ENCODE data around the gene SMPD2. TPM values are rescaled to one million over a fixed set of nuclear protein-coding genes. Genes with fewer than 3 reads are reported as not detected.

The SMPD2 gene, protein sequence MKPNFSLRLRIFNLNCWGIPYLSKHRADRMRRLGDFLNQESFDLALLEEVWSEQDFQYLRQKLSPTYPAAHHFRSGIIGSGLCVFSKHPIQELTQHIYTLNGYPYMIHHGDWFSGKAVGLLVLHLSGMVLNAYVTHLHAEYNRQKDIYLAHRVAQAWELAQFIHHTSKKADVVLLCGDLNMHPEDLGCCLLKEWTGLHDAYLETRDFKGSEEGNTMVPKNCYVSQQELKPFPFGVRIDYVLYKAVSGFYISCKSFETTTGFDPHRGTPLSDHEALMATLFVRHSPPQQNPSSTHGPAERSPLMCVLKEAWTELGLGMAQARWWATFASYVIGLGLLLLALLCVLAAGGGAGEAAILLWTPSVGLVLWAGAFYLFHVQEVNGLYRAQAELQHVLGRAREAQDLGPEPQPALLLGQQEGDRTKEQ
- total RNA-seq: 16.1 and 20.7 TPM in 2 replicates

DNA sequence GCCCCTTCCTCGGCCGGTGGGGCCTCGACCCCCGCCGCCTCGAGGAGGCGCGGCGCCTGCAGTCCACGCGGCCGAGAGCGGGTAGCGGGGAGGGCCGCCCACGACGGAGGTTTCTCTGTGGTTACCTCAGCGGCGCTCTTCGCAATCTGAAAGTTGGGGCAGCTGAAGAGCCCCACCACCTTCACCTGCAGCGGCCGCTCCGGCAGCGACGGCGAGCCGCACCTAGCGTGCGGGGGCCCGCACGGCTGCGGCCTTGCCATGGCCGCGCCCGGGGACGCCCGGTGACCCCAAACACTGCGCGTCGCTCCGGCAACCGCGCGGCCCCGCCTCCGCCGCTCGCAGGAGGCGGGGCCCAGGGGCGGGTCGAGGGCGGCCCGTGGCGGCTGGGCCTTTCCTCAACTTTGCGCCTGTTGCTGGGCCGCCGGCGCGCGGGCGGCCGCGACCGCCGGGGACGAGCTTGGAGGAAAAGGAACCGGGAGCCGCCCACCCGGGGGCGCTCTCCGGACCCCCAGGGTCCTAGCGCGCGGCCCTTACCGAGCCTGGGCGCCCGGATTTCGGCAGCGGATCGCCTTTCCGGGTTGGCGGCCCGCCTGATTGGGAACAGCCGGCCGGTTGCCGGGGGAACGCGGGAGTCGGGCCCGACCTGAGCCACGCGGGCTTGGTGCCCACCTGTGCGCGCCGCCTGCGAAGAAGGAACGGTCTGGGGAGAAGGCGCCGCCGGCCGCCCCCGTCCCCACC is at the start of gene SMPD2, which contains the start of gene PPIL6:
Gene SMPD2, plus strand, starts transcription at position 394 of the 738 bp plus-strand sequence. CDS start 398 bp downstream, outside the sequence.
Gene PPIL6, minus strand, starts transcription at position 298 of the 738 bp plus-strand sequence. Its CDS starts 38 bp downstream, at position 260.

DNA sequence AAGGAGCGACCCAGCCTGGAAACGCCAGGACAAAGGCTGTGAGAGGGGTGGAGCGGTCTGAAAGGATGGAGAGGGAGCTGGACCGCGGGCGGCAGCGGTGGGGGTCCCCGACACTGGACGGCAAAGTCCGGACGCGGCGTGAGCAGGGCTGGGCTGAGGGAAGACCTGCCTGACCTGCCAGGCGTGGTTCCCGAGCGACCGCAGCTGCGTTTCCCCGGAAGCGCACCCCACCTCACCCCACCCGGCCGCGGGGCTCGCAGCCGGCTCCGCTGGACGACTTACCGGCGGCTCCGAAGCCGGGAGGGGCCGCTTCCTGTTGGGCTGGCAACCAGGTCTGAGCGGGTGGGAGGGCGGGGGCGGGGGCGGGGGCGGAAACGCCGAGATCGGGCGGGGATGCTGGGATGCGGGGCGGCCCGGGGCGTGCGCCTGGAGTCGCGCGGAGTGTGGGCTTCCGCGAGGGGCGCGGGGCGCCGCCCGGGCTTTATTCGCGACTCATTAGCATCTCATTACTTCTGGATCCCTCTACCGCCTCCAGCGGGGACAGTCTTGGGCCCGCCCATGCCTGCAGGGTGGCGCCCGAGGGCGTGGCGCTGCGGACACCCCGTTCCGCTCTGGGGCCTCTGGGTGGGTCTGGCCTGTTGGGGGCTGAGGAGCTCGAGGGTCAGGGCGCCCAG is 15.1 kb downstream of the SMPD2 start, which contains the start of gene MICAL1:
Gene MICAL1, minus strand, starts transcription at position 336 of the 674 bp plus-strand sequence. CDS start 1,576 bp downstream, outside the sequence.

DNA sequence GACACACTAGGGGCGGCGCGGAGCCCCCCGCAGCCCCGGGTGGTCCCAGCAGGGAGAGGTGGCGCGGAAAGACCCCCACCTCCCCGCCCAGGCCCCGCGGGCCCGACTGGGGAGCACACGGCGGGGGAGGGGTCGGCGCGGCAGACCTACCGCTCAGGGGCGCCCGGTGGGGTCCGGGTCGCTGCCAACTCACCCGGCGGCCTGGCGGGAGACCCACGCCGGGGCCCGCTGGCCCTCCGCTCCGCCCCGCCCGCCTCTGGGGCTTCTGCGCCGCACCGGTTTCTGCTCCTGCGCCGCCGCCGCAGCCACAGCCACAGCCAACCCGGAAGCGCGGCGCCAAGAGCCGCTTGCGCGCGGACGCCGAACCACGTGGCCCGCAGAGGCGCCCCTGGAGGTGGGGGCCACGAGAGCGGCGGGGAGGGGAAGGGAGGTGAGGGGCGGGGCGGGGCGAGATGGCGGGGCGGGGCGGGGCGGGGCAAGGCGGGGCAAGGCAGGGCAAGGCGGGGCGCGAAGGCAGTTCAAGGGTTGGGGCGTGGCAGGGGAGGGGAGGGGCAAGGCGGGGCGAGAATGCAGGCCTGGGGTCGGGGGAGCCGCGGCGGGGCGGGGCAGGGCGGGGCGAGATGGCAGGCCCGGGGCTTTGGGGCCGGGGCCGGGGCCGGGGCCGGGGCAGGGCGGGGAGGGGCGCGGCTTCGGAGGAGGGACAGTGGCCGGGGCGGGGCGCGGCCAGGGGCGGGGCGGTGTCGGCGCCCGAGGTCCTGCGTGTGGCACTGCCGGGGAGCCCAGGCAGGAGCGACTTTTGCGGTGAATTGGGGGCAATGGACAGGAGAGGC is 42.6 kb downstream of the SMPD2 start, which contains the start of gene ZBTB24:
Gene ZBTB24, minus strand, starts transcription at position 315 of the 830 bp plus-strand sequence. CDS start 1,193 bp downstream, outside the sequence.

Other genes starting within 250 kb of the SMPD2 start
- 68.8 and 89.6 TPM in 2 replicates for gene CD164, start 58.3 kb upstream of the SMPD2 start, total RNA-seq
- 2.5 and 3.4 TPM in 2 replicates for gene PPIL6, start 96 bp upstream of the SMPD2 start, total RNA-seq
- 22.4 and 43.3 TPM in 2 replicates for gene MICAL1, start 15.0 kb downstream of the SMPD2 start, total RNA-seq
- 4.1 and 6.4 TPM in 2 replicates for gene ZBTB24, start 42.5 kb downstream of the SMPD2 start, total RNA-seq